ENCODE data around the gene CTNND2. TPM values are rescaled to one million over a fixed set of nuclear protein-coding genes. Genes with fewer than 3 reads are reported as not detected.

Gene CTNND2
- total and polyA plus RNA-seq, 4 donors, result 0.05 to 0.50 (median 0.27) TPM

DNA sequence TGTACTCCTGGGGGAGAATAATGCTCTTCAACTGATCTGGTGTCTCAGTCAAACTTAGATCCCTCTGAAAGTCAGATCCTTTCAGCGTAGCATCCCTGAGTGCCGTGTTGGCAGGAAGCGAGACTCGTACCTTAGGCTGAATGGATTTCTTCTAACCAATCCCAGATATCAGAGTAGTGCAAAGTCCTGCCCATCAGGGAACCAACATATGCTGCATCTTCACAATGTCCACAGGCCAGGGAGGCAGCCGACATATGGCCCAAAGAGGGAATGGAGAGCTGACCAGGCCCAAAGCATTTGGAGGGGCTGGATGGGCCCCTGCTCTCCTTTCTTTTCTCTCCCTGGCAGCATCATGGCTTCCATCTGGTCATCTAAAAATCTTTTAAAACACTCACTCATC is 646.2 kb downstream of the CTNND2 start:
- Histone ChIP-seq H3K4me3 (ENCODE audit: low read depth in 1 of 3, low read length in 3 of 3) (no peak overlapping the region), H3K9ac (ENCODE audit: low read depth in 1 of 2, low read length in 2 of 2) (no peak overlapping the region), H3K4me1 (ENCODE audit: control insufficient read depth in 4 of 4, insufficient read depth in 4 of 4, low read length in 3 of 4) (no peaks in the 10 kb centered on the region), H3K9me3 (ENCODE audit: control insufficient read depth in 4 of 4, low read length in 3 of 4) (no peaks in the 10 kb centered on the region), H3K27ac (ENCODE audit: low read depth in 1 of 2, low read length in 2 of 2) (no peak overlapping the region), H3K27me3 (ENCODE audit: control insufficient read depth in 4 of 4, insufficient read depth in 4 of 4, low read length in 3 of 4) (no peaks in the 10 kb centered on the region), H3K36me3 (ENCODE audit: control insufficient read depth in 4 of 4, insufficient read depth in 3 of 4, low read depth in 1 of 4, low read length in 3 of 4) (no peaks in the 10 kb centered on the region)
- no peak for DNase-seq (ENCODE audit: low spot score)
- WGBS, result 93% methylated on average over 5 of the region's 5 CpGs
- TF ChIP-seq RXRA (IDR thresholded peaks at IDR 0.05), result no peak
- no peak for TF ChIP-seq HNF4A (conservative IDR thresholded peaks at IDR 0.05)
- TF ChIP-seq YY1 (IDR thresholded peaks at IDR 0.05), result no peak
- no peak for TF ChIP-seq SP1 (IDR thresholded peaks at IDR 0.05)
- TF ChIP-seq EGR1 (IDR thresholded peaks at IDR 0.05; ENCODE audit: low read depth in 2 of 2), result no peak
- TF ChIP-seq, protein P1, sequence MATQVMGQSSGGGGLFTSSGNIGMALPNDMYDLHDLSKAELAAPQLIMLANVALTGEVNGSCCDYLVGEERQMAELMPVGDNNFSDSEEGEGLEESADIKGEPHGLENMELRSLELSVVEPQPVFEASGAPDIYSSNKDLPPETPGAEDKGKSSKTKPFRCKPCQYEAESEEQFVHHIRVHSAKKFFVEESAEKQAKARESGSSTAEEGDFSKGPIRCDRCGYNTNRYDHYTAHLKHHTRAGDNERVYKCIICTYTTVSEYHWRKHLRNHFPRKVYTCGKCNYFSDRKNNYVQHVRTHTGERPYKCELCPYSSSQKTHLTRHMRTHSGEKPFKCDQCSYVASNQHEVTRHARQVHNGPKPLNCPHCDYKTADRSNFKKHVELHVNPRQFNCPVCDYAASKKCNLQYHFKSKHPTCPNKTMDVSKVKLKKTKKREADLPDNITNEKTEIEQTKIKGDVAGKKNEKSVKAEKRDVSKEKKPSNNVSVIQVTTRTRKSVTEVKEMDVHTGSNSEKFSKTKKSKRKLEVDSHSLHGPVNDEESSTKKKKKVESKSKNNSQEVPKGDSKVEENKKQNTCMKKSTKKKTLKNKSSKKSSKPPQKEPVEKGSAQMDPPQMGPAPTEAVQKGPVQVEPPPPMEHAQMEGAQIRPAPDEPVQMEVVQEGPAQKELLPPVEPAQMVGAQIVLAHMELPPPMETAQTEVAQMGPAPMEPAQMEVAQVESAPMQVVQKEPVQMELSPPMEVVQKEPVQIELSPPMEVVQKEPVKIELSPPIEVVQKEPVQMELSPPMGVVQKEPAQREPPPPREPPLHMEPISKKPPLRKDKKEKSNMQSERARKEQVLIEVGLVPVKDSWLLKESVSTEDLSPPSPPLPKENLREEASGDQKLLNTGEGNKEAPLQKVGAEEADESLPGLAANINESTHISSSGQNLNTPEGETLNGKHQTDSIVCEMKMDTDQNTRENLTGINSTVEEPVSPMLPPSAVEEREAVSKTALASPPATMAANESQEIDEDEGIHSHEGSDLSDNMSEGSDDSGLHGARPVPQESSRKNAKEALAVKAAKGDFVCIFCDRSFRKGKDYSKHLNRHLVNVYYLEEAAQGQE (IDR thresholded peaks at IDR 0.05), result no peak
- TF ChIP-seq, protein P2, sequence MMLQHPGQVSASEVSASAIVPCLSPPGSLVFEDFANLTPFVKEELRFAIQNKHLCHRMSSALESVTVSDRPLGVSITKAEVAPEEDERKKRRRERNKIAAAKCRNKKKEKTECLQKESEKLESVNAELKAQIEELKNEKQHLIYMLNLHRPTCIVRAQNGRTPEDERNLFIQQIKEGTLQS (IDR thresholded peaks at IDR 0.05), result no peak
- TF ChIP-seq, protein P3, sequence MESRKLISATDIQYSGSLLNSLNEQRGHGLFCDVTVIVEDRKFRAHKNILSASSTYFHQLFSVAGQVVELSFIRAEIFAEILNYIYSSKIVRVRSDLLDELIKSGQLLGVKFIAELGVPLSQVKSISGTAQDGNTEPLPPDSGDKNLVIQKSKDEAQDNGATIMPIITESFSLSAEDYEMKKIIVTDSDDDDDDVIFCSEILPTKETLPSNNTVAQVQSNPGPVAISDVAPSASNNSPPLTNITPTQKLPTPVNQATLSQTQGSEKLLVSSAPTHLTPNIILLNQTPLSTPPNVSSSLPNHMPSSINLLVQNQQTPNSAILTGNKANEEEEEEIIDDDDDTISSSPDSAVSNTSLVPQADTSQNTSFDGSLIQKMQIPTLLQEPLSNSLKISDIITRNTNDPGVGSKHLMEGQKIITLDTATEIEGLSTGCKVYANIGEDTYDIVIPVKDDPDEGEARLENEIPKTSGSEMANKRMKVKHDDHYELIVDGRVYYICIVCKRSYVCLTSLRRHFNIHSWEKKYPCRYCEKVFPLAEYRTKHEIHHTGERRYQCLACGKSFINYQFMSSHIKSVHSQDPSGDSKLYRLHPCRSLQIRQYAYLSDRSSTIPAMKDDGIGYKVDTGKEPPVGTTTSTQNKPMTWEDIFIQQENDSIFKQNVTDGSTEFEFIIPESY (IDR thresholded peaks at IDR 0.05), result no peak

DNA sequence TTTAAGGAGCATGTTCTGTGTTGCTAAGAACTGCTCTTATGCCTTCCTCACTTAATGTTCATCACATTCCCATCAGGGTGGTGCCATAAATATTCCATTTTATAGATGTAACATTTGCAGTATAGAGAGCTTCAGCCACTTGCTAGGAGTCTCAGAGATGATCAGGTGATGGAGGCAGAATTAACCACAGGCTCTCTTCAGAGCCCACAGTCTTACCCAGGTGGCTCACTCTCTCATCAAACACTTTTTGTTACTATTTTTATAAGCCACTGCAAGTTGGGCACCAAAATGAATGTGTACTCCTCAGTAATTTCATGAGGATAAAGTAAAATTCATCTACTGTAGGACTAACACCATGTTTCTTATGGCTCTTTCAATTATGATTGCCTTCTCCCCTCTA is 651.7 kb downstream of the CTNND2 start:
- H3K36me3 ChIP-seq (ENCODE audit: control insufficient read depth in 4 of 4, insufficient read depth in 3 of 4, low read depth in 1 of 4, low read length in 3 of 4), result no peaks in the 10 kb centered on the region
- TF ChIP-seq HNF4A (conservative IDR thresholded peaks at IDR 0.05) (no peak), FOXA2 (IDR thresholded peaks at IDR 0.05) (no peak), FOXA1 (IDR thresholded peaks at IDR 0.05) (no peak), NR2F2 (IDR thresholded peaks at IDR 0.05) (no peak)
- TF ChIP-seq, protein P4, sequence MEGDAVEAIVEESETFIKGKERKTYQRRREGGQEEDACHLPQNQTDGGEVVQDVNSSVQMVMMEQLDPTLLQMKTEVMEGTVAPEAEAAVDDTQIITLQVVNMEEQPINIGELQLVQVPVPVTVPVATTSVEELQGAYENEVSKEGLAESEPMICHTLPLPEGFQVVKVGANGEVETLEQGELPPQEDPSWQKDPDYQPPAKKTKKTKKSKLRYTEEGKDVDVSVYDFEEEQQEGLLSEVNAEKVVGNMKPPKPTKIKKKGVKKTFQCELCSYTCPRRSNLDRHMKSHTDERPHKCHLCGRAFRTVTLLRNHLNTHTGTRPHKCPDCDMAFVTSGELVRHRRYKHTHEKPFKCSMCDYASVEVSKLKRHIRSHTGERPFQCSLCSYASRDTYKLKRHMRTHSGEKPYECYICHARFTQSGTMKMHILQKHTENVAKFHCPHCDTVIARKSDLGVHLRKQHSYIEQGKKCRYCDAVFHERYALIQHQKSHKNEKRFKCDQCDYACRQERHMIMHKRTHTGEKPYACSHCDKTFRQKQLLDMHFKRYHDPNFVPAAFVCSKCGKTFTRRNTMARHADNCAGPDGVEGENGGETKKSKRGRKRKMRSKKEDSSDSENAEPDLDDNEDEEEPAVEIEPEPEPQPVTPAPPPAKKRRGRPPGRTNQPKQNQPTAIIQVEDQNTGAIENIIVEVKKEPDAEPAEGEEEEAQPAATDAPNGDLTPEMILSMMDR (IDR thresholded peaks at IDR 0.05; ENCODE audit: low read depth, low read length, missing input control), result no peak

More for the DNA sequence above, 651.7 kb downstream of the CTNND2 start:
- Histone ChIP-seq H3K9ac (ENCODE audit: low read depth in 1 of 2, low read length in 2 of 2) (no peak overlapping the region), H3K4me1 (ENCODE audit: control insufficient read depth in 4 of 4, insufficient read depth in 4 of 4, low read length in 3 of 4) (no peaks in the 10 kb centered on the region), H3K4me3 (ENCODE audit: low read depth in 1 of 3, low read length in 3 of 3) (no peak overlapping the region), H3K9me3 (ENCODE audit: control insufficient read depth in 4 of 4, low read length in 3 of 4) (no peaks in the 10 kb centered on the region), H3K27me3 (ENCODE audit: control insufficient read depth in 4 of 4, insufficient read depth in 4 of 4, low read length in 3 of 4) (no peaks in the 10 kb centered on the region), H3K27ac (ENCODE audit: low read depth in 1 of 2, low read length in 2 of 2) (no peak overlapping the region)
- no peak for DNase-seq (ENCODE audit: low spot score)
